ENCODE measurements around the gene PRRC2C. TPM values are rescaled to one million over a fixed set of nuclear protein-coding genes. Genes with fewer than 3 reads are reported as not detected.

Gene PRRC2C
- total RNA-seq, 4 donors from 2014 or later: 94.4 to 233 (median 125) TPM

DNA sequence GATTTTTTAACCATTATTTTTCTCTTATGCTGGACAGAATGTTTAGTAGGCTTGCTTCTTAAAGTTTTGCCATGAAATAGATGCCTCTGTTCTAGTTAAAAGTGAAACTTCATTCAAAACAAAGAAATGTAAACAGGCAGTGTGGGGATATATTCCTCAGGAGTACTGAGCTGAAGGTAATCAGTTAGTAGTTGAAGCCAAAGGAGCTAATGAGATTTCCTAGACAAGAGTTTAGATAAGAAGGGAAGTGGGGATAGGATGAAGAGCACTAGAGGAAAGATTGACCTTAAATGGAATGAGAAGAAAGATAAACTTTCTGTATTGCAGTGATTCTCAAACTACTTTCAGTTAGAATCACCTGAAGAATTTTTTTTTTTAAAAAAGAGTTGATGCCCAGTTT, 23.9 kb downstream of the PRRC2C start:
- no peaks in the 10 kb centered on the region for H3K27me3 ChIP-seq
- DNase-seq: no peak
- no peaks in the 10 kb centered on the region for H3K9me3 ChIP-seq
- H3K4me1 ChIP-seq: peaks cover 0 to 17% (median 6%) of the 10 kb centered on the region in 4 donors
- H3K36me3 ChIP-seq: peaks cover 0 to 12% (median 0%) of the 10 kb centered on the region in 3 donors
- TF ChIP-seq, protein P1, sequence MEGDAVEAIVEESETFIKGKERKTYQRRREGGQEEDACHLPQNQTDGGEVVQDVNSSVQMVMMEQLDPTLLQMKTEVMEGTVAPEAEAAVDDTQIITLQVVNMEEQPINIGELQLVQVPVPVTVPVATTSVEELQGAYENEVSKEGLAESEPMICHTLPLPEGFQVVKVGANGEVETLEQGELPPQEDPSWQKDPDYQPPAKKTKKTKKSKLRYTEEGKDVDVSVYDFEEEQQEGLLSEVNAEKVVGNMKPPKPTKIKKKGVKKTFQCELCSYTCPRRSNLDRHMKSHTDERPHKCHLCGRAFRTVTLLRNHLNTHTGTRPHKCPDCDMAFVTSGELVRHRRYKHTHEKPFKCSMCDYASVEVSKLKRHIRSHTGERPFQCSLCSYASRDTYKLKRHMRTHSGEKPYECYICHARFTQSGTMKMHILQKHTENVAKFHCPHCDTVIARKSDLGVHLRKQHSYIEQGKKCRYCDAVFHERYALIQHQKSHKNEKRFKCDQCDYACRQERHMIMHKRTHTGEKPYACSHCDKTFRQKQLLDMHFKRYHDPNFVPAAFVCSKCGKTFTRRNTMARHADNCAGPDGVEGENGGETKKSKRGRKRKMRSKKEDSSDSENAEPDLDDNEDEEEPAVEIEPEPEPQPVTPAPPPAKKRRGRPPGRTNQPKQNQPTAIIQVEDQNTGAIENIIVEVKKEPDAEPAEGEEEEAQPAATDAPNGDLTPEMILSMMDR (IDR thresholded peaks at IDR 0.05): no peak
- no peak for TF ChIP-seq POLR2A (IDR thresholded peaks at IDR 0.05)
- H3K27ac ChIP-seq: no peak overlapping the region
- no peak overlapping the region for H3K4me3 ChIP-seq

DNA sequence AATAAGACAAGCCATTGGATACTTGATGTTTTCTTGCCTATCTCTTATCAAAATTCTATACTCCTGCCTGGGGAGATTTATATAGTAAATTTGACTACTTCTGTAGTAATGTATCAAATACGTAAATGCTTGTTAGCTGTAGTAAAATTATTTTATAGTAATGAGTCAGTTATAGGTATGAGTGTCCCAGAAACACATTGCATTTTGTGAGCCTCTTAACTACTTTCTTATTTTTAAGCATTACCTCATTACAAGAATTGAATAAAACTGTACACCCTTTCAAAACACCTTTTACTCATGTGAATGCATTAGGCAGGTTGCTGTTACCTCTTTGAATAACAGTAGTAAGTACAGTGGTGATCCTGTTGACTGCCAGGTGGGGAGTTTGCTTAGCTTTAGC, 28.4 kb downstream of the PRRC2C start:
- no peaks in the 10 kb centered on the region for H3K9me3 ChIP-seq
- H3K27ac ChIP-seq: no peak overlapping the region
- DNase-seq: no peak
- H3K27me3 ChIP-seq: no peaks in the 10 kb centered on the region
- H3K4me3 ChIP-seq: no peak overlapping the region
- H3K4me1 ChIP-seq: no peaks in the 10 kb centered on the region
- no peak for TF ChIP-seq POLR2A (IDR thresholded peaks at IDR 0.05)
- TF ChIP-seq, protein P1 (IDR thresholded peaks at IDR 0.05): no peak
- H3K36me3 ChIP-seq: peaks cover 0 to 56% (median 0%) of the 10 kb centered on the region in 3 donors

DNA sequence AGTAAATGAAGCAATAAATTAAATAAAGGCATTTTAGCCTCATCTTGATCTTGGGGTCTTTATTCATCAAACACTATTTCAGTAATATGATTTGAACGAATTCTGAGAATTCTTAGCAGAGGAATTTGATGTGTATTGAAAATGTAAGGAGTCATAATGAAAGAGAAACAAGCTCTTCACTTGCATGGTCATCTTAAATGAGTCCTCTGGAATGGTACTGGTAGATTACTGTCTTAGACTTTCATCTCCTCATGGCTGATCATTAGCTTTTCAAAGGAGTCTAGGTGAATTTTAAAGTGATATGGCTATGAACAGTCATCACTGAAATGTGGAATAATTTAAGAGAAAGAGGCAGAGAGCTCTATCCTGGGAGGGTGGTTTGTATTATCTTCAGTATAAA, 30.0 kb downstream of the PRRC2C start:
- peak overlapping the region in 1 of 4 donors; percentile 25 for H3K27ac ChIP-seq
- H3K36me3 ChIP-seq: peaks cover 0 to 72% (median 0%) of the 10 kb centered on the region in 3 donors

DNA sequence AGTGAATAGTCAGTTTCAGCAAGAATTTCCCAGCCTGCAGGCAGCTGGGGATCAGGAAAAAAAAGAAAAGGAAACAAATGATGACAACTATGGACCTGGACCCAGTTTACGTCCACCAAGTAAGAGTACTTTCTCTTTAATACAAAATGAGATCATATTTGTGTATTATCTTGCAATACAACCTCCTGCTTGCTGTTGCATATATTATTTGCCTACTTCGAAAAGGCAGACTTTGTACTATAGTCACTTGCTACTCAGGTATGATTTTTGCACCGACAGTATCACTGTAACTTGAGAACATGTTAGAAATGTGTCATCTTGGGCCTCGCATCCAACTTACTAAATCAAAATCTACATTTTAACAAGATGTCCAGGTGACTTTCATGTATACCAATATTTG, 30.4 kb downstream of the PRRC2C start:
- no peak overlapping the region for H3K4me3 ChIP-seq
- no peaks in the 10 kb centered on the region for H3K27me3 ChIP-seq
- no peak for DNase-seq
- no peak overlapping the region for H3K27ac ChIP-seq
- TF ChIP-seq, protein P1 (IDR thresholded peaks at IDR 0.05): no peak
- TF ChIP-seq POLR2A (IDR thresholded peaks at IDR 0.05): no peak
- H3K4me1 ChIP-seq: no peaks in the 10 kb centered on the region
- H3K36me3 ChIP-seq: peaks cover 0 to 73% (median 0%) of the 10 kb centered on the region in 3 donors
- no peaks in the 10 kb centered on the region for H3K9me3 ChIP-seq

More for the DNA sequence above, 30.0 kb downstream of the PRRC2C start:
- Histone ChIP-seq H3K27me3 (no peaks in the 10 kb centered on the region), H3K9me3 (no peaks in the 10 kb centered on the region), H3K4me1 (no peaks in the 10 kb centered on the region), H3K4me3 (no peak overlapping the region)
- no peak for TF ChIP-seq POLR2A (IDR thresholded peaks at IDR 0.05)
- TF ChIP-seq, protein P1 (IDR thresholded peaks at IDR 0.05): no peak
- no peak for DNase-seq

DNA sequence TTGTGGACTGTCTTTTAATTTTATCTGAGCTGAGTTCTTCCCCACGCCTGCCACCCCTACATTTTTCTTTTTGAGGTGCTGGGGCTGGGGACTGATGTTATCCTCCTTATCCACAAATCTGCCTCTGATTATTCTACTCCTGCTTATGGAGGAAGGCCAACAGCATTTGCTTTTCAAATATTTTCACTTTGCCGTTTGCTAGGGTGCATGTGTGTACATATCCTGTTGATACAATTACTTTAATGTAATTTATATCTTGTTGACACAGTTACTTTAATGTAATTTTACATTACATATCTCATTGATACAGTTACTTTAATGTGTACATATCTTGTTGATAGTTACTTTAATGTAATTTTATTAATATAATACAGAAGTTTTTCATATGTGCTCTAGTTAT, 36.2 kb downstream of the PRRC2C start:
- Histone ChIP-seq H3K9me3 (no peaks in the 10 kb centered on the region), H3K36me3 (peaks cover 0 to 94% (median 0%) of the 10 kb centered on the region in 3 donors)
- TF ChIP-seq POLR2A (IDR thresholded peaks at IDR 0.05): no peak
- TF ChIP-seq, protein P1 (IDR thresholded peaks at IDR 0.05): no peak

DNA sequence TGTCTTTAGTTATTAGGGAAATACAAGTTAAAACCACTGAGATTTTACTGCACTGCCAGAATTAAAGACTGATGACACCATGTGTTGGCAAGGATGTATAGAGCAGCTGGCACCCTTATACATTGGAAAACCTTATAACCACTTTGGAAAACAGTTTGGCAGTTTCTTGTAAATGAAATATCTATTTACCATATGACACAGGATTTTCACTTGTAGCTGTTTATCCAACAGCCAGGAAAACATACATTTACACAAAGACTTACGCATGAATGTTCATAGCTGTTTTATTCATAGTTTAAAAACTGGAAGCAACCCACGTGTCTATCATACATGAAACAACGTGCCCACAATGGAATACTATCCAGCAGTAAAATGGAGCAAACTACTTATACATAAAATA, 45.3 kb downstream of the PRRC2C start:
- Histone ChIP-seq H3K27me3 (no peaks in the 10 kb centered on the region), H3K4me1 (no peaks in the 10 kb centered on the region), H3K27ac (no peak overlapping the region), H3K36me3 (peaks cover 0 to 98% (median 2%) of the 10 kb centered on the region in 3 donors), H3K4me3 (no peak overlapping the region), H3K9me3 (no peaks in the 10 kb centered on the region)
- TF ChIP-seq, protein P1 (IDR thresholded peaks at IDR 0.05): no peak
- no peak for TF ChIP-seq POLR2A (IDR thresholded peaks at IDR 0.05)
- DNase-seq: no peak

More for the DNA sequence above, 36.2 kb downstream of the PRRC2C start:
- no peaks in the 10 kb centered on the region for H3K27me3 ChIP-seq
- H3K4me3 ChIP-seq: no peak overlapping the region
- H3K4me1 ChIP-seq: no peaks in the 10 kb centered on the region
- no peak overlapping the region for H3K27ac ChIP-seq
- no peak for DNase-seq

All from Peyer's patch (tissue), 4 donors.